GM23338 (cell line): Measurements from ENCODE around the gene NEK10. TPM values are rescaled to one million over a fixed set of nuclear protein-coding genes. Genes with fewer than 3 reads are reported as not detected.

ENCODE experiments used
- ATAC-seq: fragments of 200-7000 bp; cut with Tn5 transposase; 3 replicates; pipeline ENCODE4 v1.9.1; 2020
- DNase-seq: peaks from one replicate; pipeline ENCODE4 v3.0.0-alpha.2; 2015; ENCODE audit warnings: low spot score
- H2AFZ ChIP-seq: fragments of 200-600 bp; sonication (generic); 2 replicates; pipeline ENCODE4 v1.8.0; 2016; ENCODE audit warnings: antibody characterized with exemption, mild to moderate bottlenecking, moderate library complexity
- H3F3A ChIP-seq: fragments of 200-600 bp; sonication (generic); replicated peaks from 2 replicates; pipeline ENCODE4 v1.8.0; 2017; ENCODE audit warnings: antibody characterized with exemption, mixed run types, low read depth
- H3K27ac ChIP-seq: fragments of 200-600 bp; sonication (generic); 2 replicates; pipeline ENCODE4 v1.6.1; 2016; ENCODE audit warnings: low read depth
- H3K27me3 ChIP-seq: fragments of 200-600 bp; sonication (generic); 2 replicates; pipeline ENCODE4 v1.8.0; 2016; ENCODE audit warnings: mild to moderate bottlenecking, mixed run types, moderate library complexity; ENCODE audit not compliant: insufficient read depth
- H3K36me3 ChIP-seq: fragments of 200-600 bp; sonication (generic); 2 replicates; pipeline ENCODE4 v1.8.0; 2016; ENCODE audit warnings: mild to moderate bottlenecking; ENCODE audit not compliant: insufficient read depth
- H3K4me1 ChIP-seq: fragments of 200-600 bp; sonication (generic); 2 replicates; pipeline ENCODE4 v1.8.0; 2016; ENCODE audit warnings: mild to moderate bottlenecking, moderate library complexity; ENCODE audit not compliant: insufficient read depth
- H3K4me2 ChIP-seq: fragments of 200-600 bp; sonication (generic); 2 replicates; pipeline ENCODE4 v1.7.1; 2017; ENCODE audit warnings: mixed run types
- H3K4me3 ChIP-seq: fragments of 200-600 bp; sonication (generic); 2 replicates; pipeline ENCODE4 v1.6.1; 2016; ENCODE audit warnings: mixed run types
- H3K79me2 ChIP-seq: fragments of 200-600 bp; sonication (generic); replicated peaks from 2 replicates; pipeline ENCODE4 v1.8.0; 2017; ENCODE audit warnings: mild to moderate bottlenecking; ENCODE audit not compliant: insufficient read depth
- H3K9me2 ChIP-seq: fragments of 200-600 bp; sonication (generic); 2 replicates; pipeline ENCODE4 v1.8.0; 2017; ENCODE audit not compliant: insufficient read depth
- H4K20me1 ChIP-seq: fragments of 200-600 bp; sonication (generic); replicated peaks from 2 replicates; pipeline ENCODE4 v1.8.0; 2017; ENCODE audit warnings: mild to moderate bottlenecking; ENCODE audit not compliant: insufficient read depth
- H3K27ac Mint-ChIP-seq: 2 replicates; pipeline ENCODE4 v1.8.0; 2020; ENCODE audit warnings: inconsistent platforms, mild to moderate bottlenecking, moderate library complexity, mixed read lengths
- H3K27me3 Mint-ChIP-seq: 3 replicates; pipeline ENCODE4 v1.8.0; 2022; ENCODE audit warnings: low read depth, mild to moderate bottlenecking, moderate library complexity, mixed read lengths, inconsistent platforms; ENCODE audit not compliant: insufficient read depth, poor library complexity
- H3K36me3 Mint-ChIP-seq: 3 replicates; pipeline ENCODE4 v1.8.0; 2021; ENCODE audit warnings: low read depth, mild to moderate bottlenecking, inconsistent platforms, moderate library complexity, mixed read lengths
- H3K4me1 Mint-ChIP-seq: 3 replicates; pipeline ENCODE4 v1.8.0; 2020; ENCODE audit warnings: mild to moderate bottlenecking, inconsistent platforms, mixed read lengths
- H3K4me3 Mint-ChIP-seq: 3 replicates; pipeline ENCODE4 v1.8.0; 2021; ENCODE audit warnings: moderate library complexity, mild to moderate bottlenecking, inconsistent platforms, mixed read lengths
- H3K9me3 Mint-ChIP-seq: 3 replicates; pipeline ENCODE4 v1.8.0; 2020; ENCODE audit warnings: moderate library complexity, mild to moderate bottlenecking, inconsistent platforms, mixed read lengths
- CTCF ChIP-seq, 2 experiments: fragments of 200-600 bp in 1 of 2; sonication (generic) in 1 of 2; conservative IDR thresholded peaks; 2 replicates each; pipeline versions ENCODE4 v1.5.1 to v1.6.1; 2016 to 2017; ENCODE audit warnings: antibody characterized with exemption in 2 of 2, low read depth in 2 of 2, mild to moderate bottlenecking in 2 of 2, moderate library complexity in 1 of 2
- STAT1 ChIP-seq: IDR thresholded peaks from one replicate; pipeline ENCODE4 v1.6.1; 2016; ENCODE audit warnings: antibody characterized with exemption; ENCODE audit not compliant: unreplicated experiment
- ZNF114 ChIP-seq: fragments of 250-450 bp; sonication (Bioruptor Pico); IDR thresholded peaks from 2 replicates; pipeline ENCODE4 v1.5.0; 2020; ENCODE audit warnings: mild to moderate bottlenecking, moderate library complexity
- ZNF462 ChIP-seq: fragments of 250-450 bp; sonication (Bioruptor Pico); IDR thresholded peaks from 2 replicates; pipeline ENCODE4 v1.5.0; 2020; ENCODE audit warnings: mild to moderate bottlenecking, moderate library complexity
- polyA plus RNA-seq: library from polyadenylated mRNA; unstranded; fragments of >200 nt; fragmentation: Nextera tagmentation; extraction: Ambion mirVana; gene quantifications from 2 replicates; pipeline ENCODE4 v1.2.1, GENCODE V29; 2016
- total RNA-seq: library from RNA; depleted of rRNA; stranded (reverse); fragments of >200 nt; shearing (Covaris generic); gene quantifications from 2 replicates; pipeline ENCODE4 v1.2.3, GENCODE V29; 2014

The NEK10 gene
- total and polyA plus RNA-seq, 2 experiments from 2014 or later, result 0.55 to 2.0 TPM

- peak; percentile 90 for DNase-seq
- Histone ChIP-seq H3K4me2 (no peak overlapping the region), H4K20me1 (no peaks in the 10 kb centered on the region), H3K9me2 (peaks cover 15% of the 10 kb centered on the region), H3F3A (no peaks in the 10 kb centered on the region), H3K4me1 (no peaks in the 10 kb centered on the region), H2AFZ (no peak overlapping the region), H3K79me2 (no peaks in the 10 kb centered on the region), H3K4me3 (no peak overlapping the region), H3K27ac (no peak overlapping the region), H3K36me3 (no peaks in the 10 kb centered on the region), H3K27me3 (no peaks in the 10 kb centered on the region)
- TF ChIP-seq ZNF114, result 0 out of 2 replicates have a peak, but pooled peaks have one; percentile 40
- no peak for TF ChIP-seq STAT1
- TF ChIP-seq CTCF (conservative IDR thresholded peaks at IDR 0.05; ENCODE audit: low read depth in 2 of 2), result peak; percentile 74 to 84
- TF ChIP-seq ZNF462 (CRISPR knock-in tag), result peak; percentile 60; the same call in 1 of the 2 replicates
- no peak overlapping the region for H3K4me3 Mint-ChIP-seq
- H3K27me3 Mint-ChIP-seq, result no peaks in the 10 kb centered on the region
- H3K36me3 Mint-ChIP-seq, result peaks cover 5% of the 10 kb centered on the region; the same call in 2 of the 3 replicates
- H3K4me1 Mint-ChIP-seq, result no peaks in the 10 kb centered on the region
- H3K27ac Mint-ChIP-seq, result no peak overlapping the region
- H3K9me3 Mint-ChIP-seq, result peaks cover 13% of the 10 kb centered on the region
- peak; percentile 99 for ATAC-seq
Observed at GRCh38 chr3:27228805-27229204, 140.4 kb downstream of the NEK10 start.
